ENCODE data around the gene DYNC1LI1.
"Not testable (repeated sequence)": the region's sequence is repeated elsewhere in the genome, so short reads cannot be mapped to it uniquely, and the experiment has no call there.

- not testable (repeated sequence) for TF ChIP-seq POLR2AphosphoS5 (IDR thresholded peaks at IDR 0.05; ENCODE audit: insufficient read depth in 1 of 2, low read depth in 1 of 2); CTCF (IDR thresholded peaks at IDR 0.05)
These were observed 53.9 kb downstream of the DYNC1LI1 start for GRCh38 chr3:32516751-32517150.
